LHCN-M2 (cell line): Measurements from ENCODE around the gene SMNDC1. TPM values are rescaled to one million over a fixed set of nuclear protein-coding genes. Genes with fewer than 3 reads are reported as not detected.
A peak's percentile ranks its signal among the peaks of the same experiment; 100 is the strongest.

ENCODE experiments used
- DNase-seq: peaks from one replicate; pipeline ENCODE4 v3.0.0-alpha.2; 2012; ENCODE audit warnings: low read depth
- total RNA-seq: library from RNA; depleted of rRNA; stranded (reverse); fragments of >200 nt; gene quantifications from 2 replicates; pipeline ENCODE4 v1.2.3, GENCODE V29; 2014

Gene SMNDC1
- total RNA-seq, 1 experiment from 2014 or later, result 8.0 TPM

DNA sequence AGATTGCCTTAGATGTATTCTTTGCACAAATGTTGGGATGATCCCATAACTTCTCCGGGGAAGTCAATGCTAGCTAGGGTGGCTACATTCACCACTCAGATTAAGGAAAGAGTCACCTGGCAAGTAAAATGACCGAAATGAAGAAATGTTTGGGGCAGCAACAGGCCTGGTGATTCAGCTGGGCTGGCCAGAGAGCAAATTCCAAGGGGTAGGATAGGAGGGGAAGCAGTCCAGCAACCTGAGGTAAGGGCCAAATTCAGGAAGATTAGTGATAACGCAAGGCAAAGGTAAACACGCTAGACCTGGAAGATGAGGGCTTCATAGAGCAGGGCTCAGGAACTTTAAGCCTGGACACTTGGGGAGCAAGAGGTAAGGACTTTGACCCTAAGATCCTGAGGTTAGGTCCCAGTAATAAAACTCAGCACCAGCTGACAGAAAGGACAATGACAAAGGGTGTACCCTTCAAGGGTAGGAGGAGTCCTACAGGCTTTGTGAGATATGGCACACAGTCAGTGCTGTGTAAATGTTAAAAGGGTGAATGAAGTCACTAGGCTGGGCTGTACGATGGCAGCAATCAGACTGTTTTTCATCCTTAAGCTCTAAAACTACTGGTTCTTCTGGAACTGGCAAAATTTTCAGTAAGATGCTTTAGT is 22.7 kb upstream of the SMNDC1 start:
- no peak for DNase-seq

DNA sequence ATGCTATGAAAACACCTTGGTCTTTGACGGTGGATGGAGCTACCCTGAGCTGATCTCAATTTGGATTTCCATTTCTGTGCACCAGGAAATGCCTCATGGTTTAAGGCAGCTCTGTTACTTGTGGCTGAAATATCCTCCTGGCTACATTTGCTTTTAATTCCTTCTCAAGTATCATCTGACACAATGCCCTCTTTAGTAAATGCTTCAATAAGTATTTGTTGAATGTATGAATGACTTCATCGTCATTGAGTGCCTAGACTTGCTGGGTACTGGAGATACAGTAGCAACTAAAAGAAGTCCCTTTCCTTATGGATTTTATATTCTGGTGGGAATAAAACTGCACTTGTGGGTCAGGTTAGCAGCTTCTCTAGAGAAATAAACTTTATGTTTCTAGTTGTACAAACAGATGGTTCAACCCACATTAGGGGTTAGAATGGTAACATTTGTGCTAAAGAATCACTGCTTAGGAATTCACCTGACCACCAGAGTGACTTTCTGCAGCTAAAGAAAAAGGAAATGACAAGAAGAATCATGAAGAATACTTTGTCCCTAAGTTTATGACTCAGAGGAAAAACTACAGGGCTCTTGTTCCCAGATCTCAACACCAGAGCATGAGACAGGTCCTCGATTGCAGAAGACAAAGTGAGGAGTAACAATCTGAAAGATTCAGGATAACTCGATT is 21.8 kb upstream of the SMNDC1 start:
- DNase-seq, result peak; percentile 94

DNA sequence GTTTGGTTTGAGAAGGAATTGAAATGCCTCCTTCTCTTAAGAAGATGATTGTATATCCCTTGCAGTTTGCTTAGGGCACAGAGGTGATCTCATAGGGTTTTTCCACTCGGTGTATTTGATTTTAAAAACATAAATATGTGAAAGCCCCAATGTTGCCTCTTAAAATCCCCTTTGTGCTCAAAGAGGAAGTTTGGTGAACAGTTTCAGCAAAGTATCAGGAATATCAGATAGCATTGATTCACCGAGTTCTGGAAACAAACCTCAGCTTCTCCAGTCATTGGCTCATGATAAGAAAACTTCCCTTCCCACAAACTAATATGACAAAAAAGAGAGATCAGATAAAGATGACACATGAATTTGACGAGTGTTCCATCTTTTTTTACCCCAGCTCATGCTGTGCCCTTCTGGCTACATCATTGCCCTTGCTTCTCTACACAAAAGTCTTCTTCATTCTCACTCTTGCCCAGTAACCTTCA is 20.1 kb upstream of the SMNDC1 start:
- no peak for DNase-seq

DNA sequence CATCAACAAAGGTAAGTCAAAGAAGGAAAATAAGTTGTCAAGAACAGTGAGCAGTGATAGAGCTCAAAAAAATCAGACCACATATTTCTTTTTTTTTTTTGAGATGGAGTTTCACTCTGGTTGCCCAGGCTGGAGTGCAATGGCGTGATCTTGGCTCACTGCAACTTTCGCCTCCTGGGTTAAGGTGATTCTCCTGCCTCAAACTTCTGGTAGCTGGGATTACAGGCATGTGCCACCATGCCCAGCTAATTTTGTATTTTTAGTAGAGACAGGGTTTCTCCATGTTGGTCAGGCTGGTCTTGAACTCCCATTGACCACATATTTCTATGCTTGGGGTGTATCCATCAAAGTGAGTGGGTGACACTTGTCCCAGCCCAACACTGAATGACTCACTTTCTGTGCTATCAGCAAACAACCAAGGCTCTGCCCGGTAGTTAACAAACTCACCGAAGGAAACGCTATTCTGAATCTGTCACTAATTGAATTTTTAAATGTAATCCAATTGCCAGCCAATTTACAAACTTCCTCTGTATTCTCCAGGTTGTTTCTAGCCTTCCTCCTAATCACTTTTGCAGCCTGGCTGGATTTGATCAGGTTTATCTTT is 19.6 kb upstream of the SMNDC1 start:
- DNase-seq, result no peak

DNA sequence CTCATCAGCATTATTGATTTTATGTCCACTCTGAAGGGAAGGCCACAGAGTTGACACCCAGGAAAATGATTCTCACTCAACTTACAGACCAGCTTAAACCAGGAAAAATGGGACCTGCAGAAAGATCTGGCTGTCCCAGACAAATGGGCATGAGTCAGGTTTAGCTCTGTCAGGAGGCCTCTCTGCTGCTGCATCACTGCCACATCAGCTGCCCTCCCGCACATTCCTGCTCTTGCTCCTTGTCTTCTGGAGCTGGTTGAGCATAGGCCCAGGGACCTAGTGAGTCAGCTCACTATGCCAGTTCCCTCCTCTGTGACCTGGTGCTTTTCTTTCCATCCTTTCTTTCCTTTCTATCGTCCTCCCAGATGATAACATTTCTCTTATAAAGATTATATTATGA is 18.8 kb upstream of the SMNDC1 start:
- DNase-seq, result peak; percentile 96

DNA sequence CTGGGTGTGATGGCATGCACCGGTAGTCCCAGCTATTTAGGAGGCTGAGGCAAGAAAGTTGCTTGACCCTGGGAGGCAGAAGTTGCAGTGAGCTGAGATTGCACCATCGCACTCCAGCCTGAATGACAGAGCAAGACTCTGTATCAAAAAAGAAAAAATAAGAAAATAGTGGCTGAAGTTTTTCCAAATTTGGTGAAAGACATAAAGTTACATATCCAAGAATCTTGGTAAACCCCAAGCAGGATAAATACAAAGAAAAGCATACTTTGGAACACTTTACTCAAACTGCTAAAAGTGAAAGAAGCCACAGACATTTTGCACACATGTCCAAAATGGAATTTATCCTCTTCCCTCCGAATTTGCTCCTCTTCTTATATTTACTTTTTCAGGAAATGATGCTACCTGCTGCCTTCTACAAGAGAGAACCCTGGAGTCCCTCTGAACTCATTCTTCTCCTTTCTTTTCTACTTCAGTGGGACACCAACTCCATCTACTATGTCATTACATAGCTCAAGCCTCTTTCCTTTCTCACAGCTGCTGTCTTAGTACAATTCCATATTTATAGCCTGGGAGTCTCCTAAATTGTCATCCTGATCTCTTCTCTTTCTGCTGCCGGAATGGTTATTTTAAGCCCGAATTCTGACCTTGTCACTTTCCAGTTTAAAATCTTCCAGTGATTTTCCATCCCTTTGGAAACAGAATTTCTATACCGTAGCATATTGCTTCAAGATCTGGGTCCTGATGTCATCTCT is 17.3 kb upstream of the SMNDC1 start:
- DNase-seq, result no peak

DNA sequence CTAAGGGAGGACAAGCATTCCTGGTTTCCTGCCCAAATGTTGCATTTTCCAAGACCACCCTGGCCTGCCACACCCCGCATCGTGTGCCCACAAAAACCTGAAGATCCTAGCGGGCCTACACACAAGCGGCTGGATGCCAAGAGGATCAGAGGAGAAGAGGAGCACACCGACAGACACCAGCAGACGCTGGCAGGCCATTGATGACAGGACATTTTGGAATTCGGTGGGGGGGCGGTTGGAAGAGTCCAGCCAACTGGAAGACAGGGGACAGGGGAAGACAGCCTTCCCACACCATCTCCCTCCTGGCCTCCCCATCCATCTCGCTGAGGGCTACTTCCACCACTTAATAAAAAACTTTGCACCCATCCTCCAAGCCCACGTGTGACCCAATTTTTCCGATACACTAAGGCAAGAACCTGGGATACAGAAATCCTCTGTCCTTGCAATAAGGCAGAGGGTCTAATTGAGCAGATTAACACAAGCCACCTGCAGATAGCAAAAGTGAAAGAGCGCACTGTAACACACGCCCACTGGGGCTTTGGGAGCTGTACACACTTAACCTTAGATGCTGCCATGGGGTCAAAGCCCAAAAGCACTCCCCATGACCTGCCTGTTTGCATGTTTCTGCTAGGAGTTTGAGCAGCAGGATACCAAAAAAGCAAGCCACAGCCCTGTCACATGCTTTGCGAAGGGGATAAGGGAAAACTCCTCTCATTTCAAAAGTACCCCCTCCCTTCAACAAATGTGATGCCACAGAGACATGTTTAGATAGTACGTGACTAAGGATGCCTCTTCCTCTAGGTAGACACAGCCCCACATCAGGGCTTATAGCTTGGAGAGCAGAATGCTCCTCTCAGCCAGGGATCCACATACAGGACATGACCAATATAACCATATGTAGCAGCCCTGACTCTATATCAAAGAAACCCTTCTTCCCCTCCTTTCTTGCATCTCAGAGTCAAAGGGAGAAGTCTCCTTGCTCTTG is 13.4 kb upstream of the SMNDC1 start:
- DNase-seq, result no peak

DNA sequence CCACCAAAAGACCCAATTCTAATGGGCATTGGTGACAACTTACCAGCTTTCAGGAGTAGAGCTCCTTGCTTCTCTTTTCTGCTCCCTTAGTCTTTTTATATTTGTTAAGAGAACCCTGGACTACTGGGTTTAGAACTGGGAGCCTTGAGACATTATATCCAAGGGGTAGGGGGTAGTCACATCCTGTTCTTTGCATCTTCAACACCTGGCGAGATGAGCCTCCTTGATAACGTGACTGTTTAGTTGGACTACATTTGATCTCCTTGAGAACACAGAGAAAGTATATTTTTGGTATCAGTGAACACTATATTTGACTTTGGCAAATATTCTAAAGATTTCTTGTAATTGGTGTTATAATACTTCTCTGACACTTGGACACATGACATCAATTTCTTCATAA is 9.0 kb upstream of the SMNDC1 start:
- DNase-seq, result no peak

DNA sequence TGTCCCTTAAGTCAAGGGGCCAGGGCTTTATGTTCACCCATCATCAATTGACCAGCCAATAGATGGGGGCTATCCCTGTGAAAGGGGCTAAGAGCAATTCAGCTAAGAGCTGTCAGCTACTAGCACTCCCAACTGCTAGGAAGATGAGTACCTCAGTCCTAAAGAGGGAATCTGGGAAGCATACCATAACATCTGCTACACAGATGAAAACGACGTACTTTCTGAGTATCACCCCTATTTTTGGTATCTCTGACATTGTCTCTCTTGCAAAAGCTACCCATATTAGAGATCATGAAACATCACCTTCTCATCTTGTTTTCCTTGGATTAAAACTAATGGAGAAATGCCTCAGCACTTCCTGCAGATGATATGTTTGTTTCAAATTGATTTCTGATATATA is 7.5 kb upstream of the SMNDC1 start:
- no peak for DNase-seq

DNA sequence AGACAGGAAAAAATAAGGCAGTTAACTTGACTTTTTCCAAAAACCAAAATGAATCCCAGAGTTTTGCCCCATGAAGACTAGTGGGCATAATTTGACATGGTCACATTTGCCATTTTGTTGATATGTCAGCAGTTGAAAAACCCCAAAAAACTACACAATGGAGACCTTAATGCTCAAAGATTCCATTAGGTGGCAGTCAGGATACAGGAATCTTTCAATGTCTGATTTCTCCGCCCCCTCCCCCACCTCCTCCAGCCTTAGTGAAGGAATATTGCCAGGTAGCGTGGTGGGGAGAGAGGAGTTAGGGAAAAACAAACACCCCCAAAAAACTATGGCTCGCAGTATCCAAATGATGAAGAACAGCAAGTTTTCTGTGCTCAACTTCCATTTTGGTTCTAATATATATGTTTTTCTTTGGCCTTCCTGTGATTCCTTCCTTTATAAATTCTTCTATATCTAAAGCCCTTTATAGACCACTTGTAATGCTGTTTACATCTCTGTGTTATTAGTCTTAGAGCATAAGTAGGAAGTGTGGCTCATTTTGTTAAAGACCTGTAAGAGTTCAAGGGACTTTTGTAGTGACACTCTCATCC is 6.7 kb upstream of the SMNDC1 start:
- DNase-seq, result peak; percentile 73

DNA sequence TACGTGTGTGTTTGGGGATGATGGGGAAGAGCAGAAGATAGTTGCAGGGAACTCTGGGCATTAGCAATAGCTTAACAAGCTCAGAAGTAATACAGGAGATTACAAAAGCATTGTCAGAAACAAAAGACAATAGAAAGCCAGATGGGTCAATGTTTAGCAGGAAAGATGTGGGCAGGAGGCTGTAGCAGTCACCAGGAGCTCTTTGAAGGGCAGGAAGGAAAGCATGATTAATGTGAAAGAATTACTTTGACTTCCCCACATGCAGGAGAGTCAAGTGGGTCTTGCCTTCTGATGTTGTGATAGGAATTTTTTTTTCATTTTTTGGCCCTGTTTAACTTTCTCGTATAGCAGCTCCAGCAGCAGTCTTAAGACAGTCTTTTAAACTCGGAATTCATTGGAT is 6.0 kb upstream of the SMNDC1 start:
- no peak for DNase-seq

DNA sequence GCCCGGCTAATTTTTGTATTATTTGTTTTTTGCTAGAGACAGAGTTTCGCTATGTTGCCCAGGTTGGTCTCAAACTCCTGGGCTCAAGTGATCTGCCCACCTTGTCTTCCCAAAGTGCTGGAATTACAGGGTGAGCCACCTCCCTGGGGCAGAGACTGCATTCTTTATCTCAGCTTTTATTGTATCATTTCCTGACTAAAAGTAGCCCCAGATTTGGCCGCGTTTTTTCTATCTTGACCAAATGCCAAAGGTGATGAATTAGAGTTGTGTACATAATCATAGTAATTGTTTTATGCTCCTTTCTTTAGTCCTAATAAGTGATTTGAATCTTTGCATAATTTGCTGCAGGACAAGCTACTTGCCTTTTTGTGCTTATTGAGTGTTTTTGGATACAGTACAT is 3.1 kb upstream of the SMNDC1 start:
- no peak for DNase-seq

DNA sequence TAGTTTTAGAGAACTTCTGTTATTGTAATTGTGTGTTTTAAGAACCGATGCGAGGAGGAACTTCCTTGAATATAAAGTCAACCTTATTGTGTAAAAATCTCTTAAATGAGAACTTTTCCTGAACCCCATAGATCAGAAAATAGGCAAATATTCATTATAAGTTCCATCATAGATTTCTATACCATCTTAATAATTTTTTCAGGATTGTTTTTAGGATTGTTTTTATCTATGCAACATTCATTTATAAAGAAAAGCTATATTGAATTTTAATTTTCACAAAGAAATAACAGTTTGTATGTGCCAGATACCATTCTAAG is 1.7 kb upstream of the SMNDC1 start:
- no peak for DNase-seq

DNA sequence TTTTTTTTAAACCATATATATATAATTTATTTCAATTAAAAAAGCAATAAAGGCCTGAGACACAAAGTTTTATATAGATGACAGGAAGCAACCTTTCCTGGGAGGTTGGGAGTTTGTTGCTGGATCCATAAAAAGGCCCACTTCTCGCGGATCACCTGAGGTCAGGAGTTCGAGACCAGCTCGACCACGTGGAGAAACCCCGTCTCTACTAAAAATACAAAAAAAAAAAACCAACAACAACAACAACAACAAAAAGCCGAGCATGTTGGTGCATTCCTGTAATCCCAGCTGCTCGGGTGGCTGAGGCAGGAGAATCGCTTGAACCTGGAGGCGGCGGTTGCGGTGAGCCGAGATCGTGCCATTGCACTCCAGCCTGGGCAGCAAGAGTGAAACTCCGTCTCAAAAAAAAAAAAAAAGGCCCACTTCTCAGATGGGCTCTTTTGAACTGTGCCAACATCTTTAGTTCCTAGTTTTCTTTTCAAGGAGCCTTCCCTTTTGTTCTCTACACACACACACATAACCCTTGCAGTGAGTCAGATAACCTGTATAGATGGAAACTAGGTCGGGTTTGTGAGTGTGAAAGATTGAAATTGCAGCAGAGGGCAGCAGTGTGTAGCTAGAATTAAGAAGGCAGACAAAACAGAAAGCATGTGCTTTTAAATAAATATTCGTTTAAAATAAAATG is 1.2 kb upstream of the SMNDC1 start:
- DNase-seq, result peak; percentile 90

DNA sequence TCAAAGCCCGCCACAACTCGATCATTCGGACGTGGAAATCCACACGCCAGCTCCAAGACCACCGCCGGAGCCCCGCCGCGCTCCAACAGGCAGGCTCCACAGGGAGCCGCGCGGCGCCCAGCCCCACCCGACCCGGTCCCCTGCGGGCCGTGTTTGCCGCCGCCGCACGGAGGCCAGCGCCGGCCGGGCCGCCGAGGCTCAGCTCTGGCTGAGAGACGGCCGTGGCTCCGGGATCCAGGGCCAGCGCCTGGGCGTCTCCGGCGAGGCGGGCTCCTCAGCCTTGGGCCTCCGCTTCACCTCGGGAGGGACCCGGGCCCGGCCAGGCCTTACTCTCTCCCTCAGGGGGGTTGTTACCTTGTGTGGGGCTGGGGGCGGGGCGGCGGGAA is 333 bp downstream of the SMNDC1 start:
- no peak for DNase-seq

DNA sequence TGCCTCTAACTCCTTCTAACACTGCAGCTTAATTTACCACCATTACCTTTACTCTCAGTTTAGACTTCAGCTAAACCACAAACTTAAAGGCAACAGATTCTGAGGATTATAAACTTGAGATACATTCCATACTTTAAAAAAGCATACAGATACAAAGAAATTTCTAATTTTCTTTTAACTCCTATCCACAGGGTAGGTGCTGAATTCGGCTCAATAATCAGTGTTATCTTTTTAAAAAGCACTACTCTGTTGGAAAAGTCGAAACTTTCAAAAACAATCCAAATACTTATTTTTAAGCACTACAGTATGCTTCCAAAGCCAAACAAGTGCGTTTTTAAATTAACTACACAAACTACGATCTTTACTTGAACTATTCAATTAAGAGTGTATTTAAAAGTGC is 1.0 kb downstream of the SMNDC1 start:
- no peak for DNase-seq

DNA sequence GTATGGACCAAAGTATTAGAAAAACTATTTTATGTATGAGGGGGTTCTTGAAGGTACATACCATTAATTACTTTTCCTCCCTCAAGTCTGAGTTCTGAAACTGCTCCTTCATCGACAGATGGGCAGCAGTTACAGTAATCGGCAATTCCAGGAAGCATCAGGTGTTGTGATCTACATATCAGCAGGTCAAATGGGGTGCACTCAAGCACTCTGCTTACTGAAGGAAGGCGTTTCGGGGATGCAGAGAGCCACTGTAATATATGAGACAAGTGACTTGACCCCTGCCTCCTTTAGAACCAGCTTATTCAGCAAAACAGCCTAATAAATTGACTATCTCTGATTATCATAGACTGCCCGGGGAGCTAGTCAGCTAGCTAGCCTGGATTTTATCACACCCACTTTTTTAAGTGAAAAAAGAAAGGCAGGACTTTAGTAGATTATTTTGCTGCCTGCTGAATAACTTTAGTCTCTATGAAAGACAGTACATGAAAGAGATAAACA is 4.2 kb downstream of the SMNDC1 start:
- no peak for DNase-seq

DNA sequence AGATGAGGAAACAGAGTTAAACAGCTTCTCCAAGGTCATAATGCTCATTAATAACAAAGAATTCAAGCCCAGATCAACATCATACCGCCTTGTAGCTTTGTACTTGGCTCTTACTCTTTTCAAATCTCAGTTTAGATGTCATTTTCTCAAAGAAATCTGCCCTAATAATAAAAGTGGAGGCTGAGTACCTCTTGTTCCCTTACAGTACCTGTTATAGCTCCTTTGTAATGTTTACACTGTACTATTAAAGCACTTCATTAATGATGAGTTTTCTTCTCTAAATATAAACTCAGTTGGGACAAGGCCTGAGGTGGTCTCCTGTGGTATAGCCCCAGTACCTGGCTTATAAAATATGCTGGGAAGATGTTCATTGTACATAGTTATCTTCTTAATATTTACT is 7.8 kb downstream of the SMNDC1 start:
- DNase-seq, result no peak

DNA sequence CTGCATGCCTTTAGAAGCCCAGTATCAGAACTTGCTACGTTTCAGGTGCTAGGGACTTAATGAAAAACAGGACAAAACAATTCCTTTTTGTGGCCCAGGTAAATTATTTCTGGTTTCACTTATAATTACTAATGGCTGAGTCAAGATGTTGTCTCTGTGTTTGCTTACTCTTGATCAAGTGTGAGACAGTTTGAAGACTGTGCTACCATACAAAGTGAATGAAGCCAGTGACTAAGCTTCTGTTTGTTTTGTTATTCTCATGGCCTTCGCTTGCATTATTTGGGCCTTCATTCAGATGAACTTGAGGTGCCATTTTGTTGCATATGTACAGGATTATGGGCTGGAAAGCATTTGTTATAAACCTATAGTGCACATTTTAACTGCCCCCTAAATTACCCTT is 17.9 kb downstream of the SMNDC1 start:
- DNase-seq, result no peak

DNA sequence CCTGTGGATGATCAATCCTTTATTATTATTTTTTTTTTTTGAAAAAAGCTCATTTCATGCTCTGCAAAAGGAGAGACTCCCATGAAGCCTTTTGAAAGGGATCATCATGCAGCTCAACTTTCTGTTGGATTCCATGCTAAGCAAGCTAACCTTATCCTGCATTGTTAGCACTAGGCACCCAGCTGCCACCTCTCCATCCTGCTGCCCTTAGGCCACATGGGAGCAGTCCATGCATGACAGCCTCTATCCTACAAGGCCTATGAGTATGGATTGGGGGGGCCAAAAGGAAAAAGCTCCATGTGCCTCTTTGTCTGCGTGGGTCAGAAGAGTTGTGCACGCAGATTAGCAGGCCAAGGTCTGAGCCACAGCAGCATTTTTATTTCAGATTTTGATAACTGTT is 19.2 kb downstream of the SMNDC1 start:
- DNase-seq, result no peak
